Lung (tissue), 12 donors: ENCODE results near the gene MVB12A. TPM values are rescaled to one million over a fixed set of nuclear protein-coding genes. Genes with fewer than 3 reads are reported as not detected.

Experiments used
- ATAC-seq: fragments of 200-7000 bp; cut with Tn5 transposase; one replicate; pipeline ENCODE4 v1.9.1; 2020; ENCODE audit warnings: moderate number of reproducible peaks; ENCODE audit not compliant: insufficient read depth, low FRiP score
- DNase-seq, 3 donors: peaks; one replicate each; pipeline ENCODE4 v3.0.0-alpha.2; 2013 to 2017
- H3K27ac ChIP-seq, 2 donors: one replicate each; pipeline ENCODE4 v1.5.1; 2013; ENCODE audit warnings: mild to moderate bottlenecking in 2 of 2, moderate library complexity in 2 of 2, control low read depth in 1 of 2, inconsistent platforms in 1 of 2, low read depth in 1 of 2, low read length in 1 of 2
- H3K27me3 ChIP-seq, 3 donors: one replicate each; pipeline ENCODE4 v1.5.1; 2013; ENCODE audit warnings: low read length in 2 of 3; ENCODE audit not compliant: control insufficient read depth in 3 of 3, insufficient read depth in 3 of 3
- H3K36me3 ChIP-seq, 4 donors: one replicate each; pipeline ENCODE4 v1.5.1; 2013; ENCODE audit warnings: low read length in 4 of 4, mild to moderate bottlenecking in 1 of 4, moderate library complexity in 1 of 4; ENCODE audit not compliant: control insufficient read depth in 4 of 4, insufficient read depth in 4 of 4
- H3K4me1 ChIP-seq, 5 donors: one replicate each; pipeline ENCODE4 v1.5.1; 2013; ENCODE audit warnings: low read length in 5 of 5, mild to moderate bottlenecking in 2 of 5, moderate library complexity in 1 of 5; ENCODE audit not compliant: control insufficient read depth in 5 of 5, insufficient read depth in 5 of 5
- H3K4me3 ChIP-seq: one replicate; pipeline ENCODE4 v1.5.1; 2013; ENCODE audit warnings: mild to moderate bottlenecking, control low read depth, moderate library complexity
- H3K9ac ChIP-seq, 2 donors: one replicate each; pipeline ENCODE4 v1.5.1; 2013; ENCODE audit warnings: low read length in 2 of 2, control low read depth in 1 of 2; ENCODE audit not compliant: insufficient read depth in 1 of 2
- H3K9me3 ChIP-seq, 4 donors: one replicate each; pipeline ENCODE4 v1.5.1; 2013; ENCODE audit warnings: low read length in 3 of 4, mild to moderate bottlenecking in 1 of 4, moderate library complexity in 1 of 4; ENCODE audit not compliant: control insufficient read depth in 4 of 4, insufficient read depth in 3 of 4
- WGBS, 2 donors: extraction: QIAGEN DNeasy Blood & Tissue Kit; methylation state at CpG; one replicate each; pipeline ENCODE4 v1.1.7; 2013; 5-methylcytosine and 5-hydroxymethylcytosine counted together
- polyA plus RNA-seq, 2 donors: library from polyadenylated mRNA; stranded (reverse); fragments of 200-250 nt; gene quantifications; one replicate each; pipeline ENCODE4 v1.2.1, GENCODE V29; 2013
- total RNA-seq, 2 donors: library from RNA; depleted of rRNA in 1 of 2; stranded (reverse); fragments of >200 nt in 1 of 2; gene quantifications; one replicate each; pipeline ENCODE4 v1.2.1, GENCODE V29; 2014 to 2021
- TF ChIP-seq, protein P1 (sequence below): IDR thresholded peaks from 2 replicates; pipeline ENCODE4 v1.5.1; 2012; ENCODE audit warnings: mild to moderate bottlenecking; ENCODE audit errors: control extremely low read depth, extremely low read depth
- donor health status: control.
- donor health status: control.
- donor health status: Bipolar disorder and iron deficiency.
- donor health status: healthy.
- donor health status: DM: yes; HTN: yes; CAD: no.

The MVB12A gene
- total and polyA plus RNA-seq, 4 donors = 28.5 to 66.9 (median 60.8) TPM

DNA sequence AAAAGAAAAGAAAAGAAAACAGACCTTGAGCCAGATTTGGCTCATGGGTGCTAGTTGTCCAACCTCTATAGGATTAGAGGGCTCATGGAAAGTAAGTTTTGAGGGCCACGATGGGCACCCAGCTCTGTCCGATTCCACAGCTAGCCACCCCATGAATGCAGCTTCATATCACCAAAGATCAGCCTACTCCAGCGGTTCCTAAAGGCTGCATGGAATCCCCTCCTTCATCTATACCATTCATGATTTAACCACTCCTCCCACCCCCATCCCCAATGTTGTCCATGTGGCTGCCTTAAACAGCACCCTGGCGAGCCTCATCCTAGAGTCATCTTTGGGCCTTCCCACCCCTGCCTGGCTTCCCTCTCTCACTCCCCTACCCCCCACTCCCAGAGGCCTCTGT is 2.1 kb downstream of the MVB12A start:
- peaks cover 0 to 10% (median 4%) of the 10 kb centered on the region in 5 donors for H3K4me1 ChIP-seq
- H3K4me3 ChIP-seq = no peak overlapping the region
- no peaks in the 10 kb centered on the region for H3K9me3 ChIP-seq
- no peak overlapping the region for H3K27ac ChIP-seq
- no peak overlapping the region for H3K9ac ChIP-seq
- 97 to 99% methylated on average over 4 of the region's 4 CpGs for WGBS, 2 donors
- TF ChIP-seq, protein P1, sequence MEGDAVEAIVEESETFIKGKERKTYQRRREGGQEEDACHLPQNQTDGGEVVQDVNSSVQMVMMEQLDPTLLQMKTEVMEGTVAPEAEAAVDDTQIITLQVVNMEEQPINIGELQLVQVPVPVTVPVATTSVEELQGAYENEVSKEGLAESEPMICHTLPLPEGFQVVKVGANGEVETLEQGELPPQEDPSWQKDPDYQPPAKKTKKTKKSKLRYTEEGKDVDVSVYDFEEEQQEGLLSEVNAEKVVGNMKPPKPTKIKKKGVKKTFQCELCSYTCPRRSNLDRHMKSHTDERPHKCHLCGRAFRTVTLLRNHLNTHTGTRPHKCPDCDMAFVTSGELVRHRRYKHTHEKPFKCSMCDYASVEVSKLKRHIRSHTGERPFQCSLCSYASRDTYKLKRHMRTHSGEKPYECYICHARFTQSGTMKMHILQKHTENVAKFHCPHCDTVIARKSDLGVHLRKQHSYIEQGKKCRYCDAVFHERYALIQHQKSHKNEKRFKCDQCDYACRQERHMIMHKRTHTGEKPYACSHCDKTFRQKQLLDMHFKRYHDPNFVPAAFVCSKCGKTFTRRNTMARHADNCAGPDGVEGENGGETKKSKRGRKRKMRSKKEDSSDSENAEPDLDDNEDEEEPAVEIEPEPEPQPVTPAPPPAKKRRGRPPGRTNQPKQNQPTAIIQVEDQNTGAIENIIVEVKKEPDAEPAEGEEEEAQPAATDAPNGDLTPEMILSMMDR = no peak
- peaks cover 0 to 7% (median 3%) of the 10 kb centered on the region in 4 donors for H3K36me3 ChIP-seq
- no peaks in the 10 kb centered on the region for H3K27me3 ChIP-seq
- ATAC-seq (no peak), DNase-seq (no peak)

DNA sequence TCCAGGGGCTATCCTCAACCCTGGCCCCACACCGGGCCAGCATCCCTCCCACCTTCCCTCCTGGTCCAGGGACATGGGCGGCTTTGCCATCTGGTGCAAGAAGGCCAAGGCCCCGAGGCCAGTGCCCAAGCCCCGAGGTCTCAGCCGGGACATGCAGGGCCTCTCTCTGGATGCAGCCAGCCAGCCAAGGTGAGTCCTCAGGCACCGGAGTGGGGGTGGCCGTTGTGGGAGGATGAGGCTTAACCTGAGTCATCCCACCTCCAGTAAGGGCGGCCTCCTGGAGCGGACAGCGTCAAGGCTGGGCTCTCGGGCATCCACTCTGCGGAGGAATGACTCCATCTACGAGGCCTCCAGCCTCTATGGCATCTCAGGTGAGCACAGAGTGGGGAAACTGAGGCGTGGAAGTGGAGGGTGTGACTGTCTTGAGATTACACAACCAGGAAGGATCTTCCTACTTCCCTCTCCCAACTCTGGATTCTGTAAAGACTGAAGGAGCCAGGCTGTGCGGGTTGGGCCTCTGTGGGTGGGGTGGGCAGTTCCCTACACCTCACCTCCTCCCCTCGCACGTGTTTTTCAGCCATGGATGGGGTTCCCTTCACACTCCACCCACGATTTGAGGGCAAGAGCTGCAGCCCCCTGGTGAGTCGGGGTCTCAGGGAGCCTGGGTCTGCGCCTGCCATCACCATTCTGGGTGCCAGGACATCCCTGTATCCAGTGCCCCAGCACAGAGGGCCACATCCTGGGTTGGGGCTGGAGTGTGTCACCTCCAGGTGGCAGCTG is 3.8 kb downstream of the MVB12A start:
- Histone ChIP-seq H3K9me3 (no peaks in the 10 kb centered on the region), H3K36me3 (peaks cover 0 to 7% (median 3%) of the 10 kb centered on the region in 4 donors), H3K4me3 (no peak overlapping the region), H3K4me1 (peaks cover 0 to 10% (median 4%) of the 10 kb centered on the region in 5 donors), H3K9ac (no peak overlapping the region), H3K27me3 (no peaks in the 10 kb centered on the region), H3K27ac (no peak overlapping the region)
- ATAC-seq = no peak
- DNase-seq = no peak
- TF ChIP-seq, protein P1 = no peak
- WGBS, 2 donors = 94 to 97% methylated on average over 20 of the region's 20 CpGs

DNA sequence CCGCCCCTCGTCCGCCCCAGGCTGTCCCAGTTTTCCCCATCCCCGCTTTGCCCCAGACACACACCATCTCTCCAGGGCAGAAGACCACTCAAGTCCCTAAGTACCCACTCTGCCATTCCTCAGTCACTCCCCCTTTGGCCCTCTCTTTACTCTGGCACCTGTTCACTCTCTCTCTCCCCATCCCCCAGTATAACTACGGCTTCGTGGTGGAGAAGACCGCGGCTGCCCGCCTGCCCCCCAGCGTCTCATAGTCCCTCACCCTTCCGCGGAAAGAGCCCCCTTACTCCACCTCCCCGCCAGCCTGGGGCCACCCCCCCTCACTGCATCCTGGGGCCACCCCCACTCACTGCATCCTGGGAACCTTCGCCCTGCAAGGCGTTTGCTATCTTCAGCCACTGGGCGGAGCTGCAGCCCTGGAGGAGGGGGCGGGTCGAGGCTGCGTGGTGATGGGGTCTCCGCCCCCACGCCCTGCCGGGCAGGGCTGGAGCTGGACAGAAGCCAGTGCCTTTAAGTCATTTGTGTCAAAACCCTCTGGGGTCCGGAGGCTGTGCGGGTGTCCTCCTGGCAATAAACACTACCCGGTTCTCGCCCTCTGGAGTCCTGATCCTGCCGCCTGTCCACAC is 5.0 kb downstream of the MVB12A start:
- WGBS, 2 donors = 25 to 36% methylated on average over 26 to 27 of the region's 27 CpGs
- no peak overlapping the region for H3K27ac ChIP-seq
- peak; percentile 66 to 78 (median 75) for DNase-seq

More for the DNA sequence above, 5.0 kb downstream of the MVB12A start:
- Histone ChIP-seq H3K4me1 (peaks cover 0 to 10% (median 0%) of the 10 kb centered on the region in 5 donors), H3K36me3 (peaks cover 0 to 7% (median 3%) of the 10 kb centered on the region in 4 donors), H3K4me3 (no peak overlapping the region), H3K9ac (no peak overlapping the region), H3K9me3 (no peaks in the 10 kb centered on the region), H3K27me3 (no peaks in the 10 kb centered on the region)
- TF ChIP-seq, protein P1 = no peak
- no peak for ATAC-seq
